IMR-90 (cell line): ENCODE results near the gene DDR1. TPM values are rescaled to one million over a fixed set of nuclear protein-coding genes. Genes with fewer than 3 reads are reported as not detected.

Source experiments
- ATAC-seq: fragments of 200-7000 bp; cut with Tn5 transposase; 2 replicates; pipeline ENCODE4 v1.9.1; 2020; ENCODE audit warnings: low read depth, mild to moderate bottlenecking, moderate library complexity
- BruUV-seq: library from RNA; stranded (reverse); fragments of 400-500 nt; replicated peaks from 2 replicates; lab custom pipeline; 2021; lab: Mats Ljungman, UMichigan
- CTCF ChIA-PET: fragments of 300-600 bp; formaldehyde crosslinking; extraction: SDS; loops from one replicate; lab custom pipeline; 2021; ENCODE audit warnings: antibody characterized with exemption; lab: Yijun Ruan, JAX
- POLR2A ChIA-PET: fragments of 300-600 bp; sonication (Branson Sonifier 250); formaldehyde crosslinking; loops from one replicate; lab custom pipeline; 2022; ENCODE audit warnings: antibody characterized with exemption; ENCODE audit not compliant: unreplicated experiment; lab: Charles Lee
- DNase-seq: peaks from one replicate; pipeline ENCODE4 v3.0.0; 2013
- H2AFZ ChIP-seq: replicated peaks from 2 replicates; pipeline ENCODE3; 2013; ENCODE audit warnings: low read length, mild to moderate bottlenecking; ENCODE audit not compliant: poor library complexity
- H2AK5ac ChIP-seq: 2 replicates; pipeline ENCODE4 v1.6.1; 2013; ENCODE audit warnings: low read depth, low read length, inconsistent platforms
- H2AK9ac ChIP-seq: replicated peaks from 2 replicates; pipeline ENCODE3; 2013; ENCODE audit warnings: mild to moderate bottlenecking, low read depth, low read length, moderate library complexity; ENCODE audit not compliant: poor library complexity
- H2BK120ac ChIP-seq: 2 replicates; pipeline ENCODE4 v1.6.1; 2013; ENCODE audit warnings: low read depth, low read length, inconsistent platforms
- H2BK15ac ChIP-seq: 3 replicates; pipeline ENCODE4 v1.6.1; 2013; ENCODE audit warnings: low read depth, low read length, inconsistent platforms
- H2BK20ac ChIP-seq: 2 replicates; pipeline ENCODE4 v1.6.1; 2013; ENCODE audit warnings: low read depth, mild to moderate bottlenecking, inconsistent platforms, low read length, moderate library complexity
- H2BK5ac ChIP-seq: 2 replicates; pipeline ENCODE4 v1.6.1; 2013; ENCODE audit warnings: mild to moderate bottlenecking, low read depth, low read length, inconsistent platforms; ENCODE audit not compliant: poor library complexity, severe bottlenecking
- H3K14ac ChIP-seq: replicated peaks from 2 replicates; pipeline ENCODE4 v1.6.1; 2013; ENCODE audit warnings: low read depth, low read length, inconsistent platforms
- H3K18ac ChIP-seq: 2 replicates; pipeline ENCODE4 v1.6.1; 2013; ENCODE audit warnings: low read depth, low read length, control low read depth
- H3K23ac ChIP-seq: 2 replicates; pipeline ENCODE4 v1.6.1; 2013; ENCODE audit warnings: low read depth, low read length, inconsistent platforms
- H3K27ac ChIP-seq: 2 replicates; pipeline ENCODE4 v1.5.1; 2013; ENCODE audit warnings: mild to moderate bottlenecking, control low read depth, low read length; ENCODE audit not compliant: insufficient read depth
- H3K27me3 ChIP-seq: 2 replicates; pipeline ENCODE4 v1.6.1; 2013; ENCODE audit warnings: low read length; ENCODE audit not compliant: control insufficient read depth, insufficient read depth
- H3K36me3 ChIP-seq: 2 replicates; pipeline ENCODE4 v1.6.1; 2013; ENCODE audit warnings: low read length, mixed read lengths; ENCODE audit not compliant: control insufficient read depth, insufficient read depth
- H3K4ac ChIP-seq: 2 replicates; pipeline ENCODE4 v1.6.1; 2013; ENCODE audit warnings: low read depth, low read length, inconsistent platforms
- H3K4me1 ChIP-seq: 2 replicates; pipeline ENCODE4 v1.6.1; 2013; ENCODE audit warnings: low read length, mixed read lengths; ENCODE audit not compliant: control insufficient read depth, insufficient read depth
- H3K4me2 ChIP-seq: 2 replicates; pipeline ENCODE4 v1.6.1; 2013; ENCODE audit warnings: low read depth, mild to moderate bottlenecking, control low read depth, low read length, moderate library complexity
- H3K4me3 ChIP-seq: 2 replicates; pipeline ENCODE4 v1.5.1; 2013; ENCODE audit warnings: low read depth, mild to moderate bottlenecking, control low read depth, low read length, moderate library complexity; ENCODE audit not compliant: insufficient read depth
- H3K56ac ChIP-seq: 2 replicates; pipeline ENCODE4 v1.6.1; 2013; ENCODE audit warnings: low read length, inconsistent platforms; ENCODE audit not compliant: insufficient read depth; ENCODE audit errors: extremely low read depth
- H3K79me1 ChIP-seq, 2 experiments: 2 replicates each; pipeline ENCODE4 v1.6.1; 2013; ENCODE audit warnings: low read length in 2 of 2, inconsistent platforms in 1 of 2, low read depth in 1 of 2
- H3K9ac ChIP-seq: 2 replicates; pipeline ENCODE4 v1.6.1; 2013; ENCODE audit warnings: low read depth, low read length, control low read depth
- H3K9me1 ChIP-seq: 2 replicates; pipeline ENCODE4 v1.6.1; 2013; ENCODE audit warnings: low read length, inconsistent platforms; ENCODE audit not compliant: insufficient read depth
- H3K9me3 ChIP-seq: 2 replicates; pipeline ENCODE4 v1.6.1; 2013; ENCODE audit warnings: low read length; ENCODE audit not compliant: control insufficient read depth, insufficient read depth
- H4K20me1 ChIP-seq: 2 replicates; pipeline ENCODE4 v1.6.1; 2013; ENCODE audit warnings: low read length, inconsistent platforms; ENCODE audit not compliant: insufficient read depth
- H4K5ac ChIP-seq: 2 replicates; pipeline ENCODE4 v1.6.1; 2013; ENCODE audit warnings: mild to moderate bottlenecking, low read depth, low read length, control low read depth
- H4K8ac ChIP-seq, 2 experiments: 2 replicates each; pipeline ENCODE4 v1.6.1; 2013; ENCODE audit warnings: low read depth in 2 of 2, low read length in 2 of 2, control low read depth in 1 of 2, inconsistent platforms in 1 of 2
- H4K91ac ChIP-seq: 2 replicates; pipeline ENCODE4 v1.6.1; 2013; ENCODE audit warnings: low read depth, low read length, inconsistent platforms; ENCODE audit not compliant: insufficient read depth
- BHLHE40 ChIP-seq: fragments of 150-350 bp; IDR thresholded peaks from 2 replicates; pipeline ENCODE4 v1.6.1; 2016; ENCODE audit warnings: mild to moderate bottlenecking, low read depth, low read length
- CTCF ChIP-seq: conservative IDR thresholded peaks from 2 replicates; pipeline ENCODE4 v1.5.1; 2012; ENCODE audit warnings: mild to moderate bottlenecking, low read depth, low read length, improper control_type of control experiment
- ELK1 ChIP-seq: fragments of 150-350 bp; IDR thresholded peaks from 2 replicates; pipeline ENCODE4 v1.6.1; 2016; ENCODE audit warnings: low read depth, mild to moderate bottlenecking, low read length, moderate library complexity, borderline replicate concordance
- FOS ChIP-seq: fragments of 150-350 bp; IDR thresholded peaks from 2 replicates; pipeline ENCODE4 v1.6.1; 2016; ENCODE audit warnings: low read depth, low read length
- MAFK ChIP-seq: IDR thresholded peaks from 2 replicates; pipeline ENCODE4 v1.6.1; 2012; ENCODE audit warnings: low read depth, low read length, improper control_type of control experiment
- MAZ ChIP-seq: IDR thresholded peaks from 2 replicates; pipeline ENCODE4 v1.6.1; 2012; ENCODE audit warnings: low read depth, mild to moderate bottlenecking, low read length, improper control_type of control experiment, moderate library complexity, borderline replicate concordance
- NFE2L2 ChIP-seq: fragments of 150-350 bp; IDR thresholded peaks from 2 replicates; pipeline ENCODE4 v1.6.1; 2016; ENCODE audit warnings: low read depth, mild to moderate bottlenecking, low read length
- RAD21 ChIP-seq: IDR thresholded peaks from 2 replicates; pipeline ENCODE4 v1.6.1; 2012; ENCODE audit warnings: low read length, improper control_type of control experiment
- RCOR1 ChIP-seq: IDR thresholded peaks from 2 replicates; pipeline ENCODE4 v1.6.1; 2012; ENCODE audit warnings: mild to moderate bottlenecking, low read length, improper control_type of control experiment; ENCODE audit not compliant: insufficient replicate concordance
- RFX5 ChIP-seq: IDR thresholded peaks from 2 replicates; pipeline ENCODE4 v1.8.0; 2012; ENCODE audit warnings: low read depth, mild to moderate bottlenecking, low read length, moderate library complexity
- USF2 ChIP-seq: fragments of 150-350 bp; IDR thresholded peaks from 2 replicates; pipeline ENCODE4 v1.6.1; 2017; ENCODE audit warnings: mild to moderate bottlenecking, antibody characterized with exemption, low read length, low read depth
- WGBS, 2 experiments: methylation state at CpG; one replicate each; pipeline versions ENCODE4 v1.1.5 to v1.1.7; 2013; ENCODE audit warnings: missing lambda C conversion rate in 2 of 2; ENCODE audit not compliant: insufficient read length in 1 of 2; ENCODE audit errors: extremely low coverage in 2 of 2; 5-methylcytosine and 5-hydroxymethylcytosine counted together
- dilution Hi-C: fragments of 300-500 bp; cut with HindIII; formaldehyde crosslinking; loops from one replicate; pipeline ENCODE4 v1.14.3; 2018; ENCODE audit warnings: low sequenced_read_pairs; ENCODE audit not compliant: unreplicated experiment
- in situ Hi-C: fragments of 300-500 bp; cut with MboI; formaldehyde crosslinking; loops from 3 replicates; pipeline ENCODE4 v1.14.3; 2019; ENCODE audit warnings: low sequenced_read_pairs, inconsistent platforms, mixed read lengths
- intact Hi-C: fragments of 100-400 bp; cut with micrococcal nuclease; formaldehyde crosslinking; loops from 2 replicates; pipeline ENCODE4 v1.10.0; 2022
- polyA plus RNA-seq, 3 experiments: library from polyadenylated mRNA; depleted of rRNA; stranded (reverse); fragments of >200 nt; gene quantifications; 2 replicates each; pipeline ENCODE4 v1.2.3, GENCODE V29; 2012; ENCODE audit warnings: low replicate concordance in 1 of 3
- total RNA-seq: library from RNA; depleted of rRNA; stranded (reverse); fragments of >200 nt; gene quantifications from 2 replicates; pipeline ENCODE4 v1.2.3, GENCODE V29; 2012

DDR1 gene
- total and polyA plus RNA-seq, 2 of the 4 experiments (the other 2 are of a cell fraction), result 5.6 to 19.6 TPM

GRCh38 chr6:30842754-30843610, 41.3 kb upstream of the DDR1 start:
- H2BK15ac ChIP-seq, result peak overlapping the region; percentile 16; the same call in 2 of the 3 replicates
- BruUV-seq, result no TSS peak
- H3K4ac ChIP-seq, result peak overlapping the region; percentile 68
- H4K20me1 ChIP-seq, result no peaks in the 10 kb centered on the region
- H4K8ac ChIP-seq, result peak overlapping the region; percentile 22 to 23; a peak in 2 of 4 replicates
- no peak overlapping the region for H3K23ac ChIP-seq
- DNase-seq (no peak), ATAC-seq (no peak)
- TF ChIP-seq ELK1 (no peak), MAFK (no peak), USF2 (no peak), CTCF (no peak), NFE2L2 (no peak), FOS (no peak), BHLHE40 (no peak), RAD21 (no peak), RCOR1 (no peak), MAZ (no peak), RFX5 (no peak)
- no peaks in the 10 kb centered on the region for H3K79me1 ChIP-seq
- peak overlapping the region; percentile 42; the same call in 1 of the 2 replicates for H3K14ac ChIP-seq
- in situ Hi-C loops, result no loop called here
- peak overlapping the region; percentile 72 for H4K5ac ChIP-seq
- H2AFZ ChIP-seq, result peak overlapping the region; percentile 34
- H3K4me2 ChIP-seq, result no peak overlapping the region
- no peak overlapping the region for H2BK5ac ChIP-seq
- H3K9ac ChIP-seq, result no peak overlapping the region
- H3K27me3 ChIP-seq, result no peaks in the 10 kb centered on the region
- H2BK20ac ChIP-seq, result peak overlapping the region; percentile 72; the same call in 1 of the 2 replicates
- POLR2A ChIA-PET, result no interaction called here
- WGBS, 2 experiments, result no CpG with 5 or more reads among the region's 12 CpGs
- peak overlapping the region; percentile 65 for H3K18ac ChIP-seq
- H2AK9ac ChIP-seq, result no peak overlapping the region
- no peaks in the 10 kb centered on the region for H3K36me3 ChIP-seq
- H2AK5ac ChIP-seq, result peak overlapping the region; percentile 35; the same call in 1 of the 2 replicates
- peaks cover 14% of the 10 kb centered on the region for H3K4me1 ChIP-seq
- H3K27ac ChIP-seq, result no peak overlapping the region; the same call in 1 of the 2 replicates
- dilution Hi-C loops, result no loop called here
- H3K56ac ChIP-seq, result no peak overlapping the region
- peaks cover 4% of the 10 kb centered on the region; the same call in 1 of the 2 replicates for H3K9me1 ChIP-seq
- H4K91ac ChIP-seq, result peak overlapping the region; percentile 79; the same call in 1 of the 2 replicates
- intact Hi-C loops, result no loop called here
- no peaks in the 10 kb centered on the region for H3K9me3 ChIP-seq
- H2BK120ac ChIP-seq, result peak overlapping the region; percentile 59
- CTCF ChIA-PET, result interaction anchor here (0.9 to 1.4 kb wide), 2 partner anchors 13 to 237 kb away, joined by 3 to 4 read pairs; no protein-coding TSS in a partner anchor
- H3K4me3 ChIP-seq, result no peak overlapping the region
